Smooth muscle cell of trachea (primary cell): ENCODE measurements around the gene NTPCR. TPM values are rescaled to one million over a fixed set of nuclear protein-coding genes. Genes with fewer than 3 reads are reported as not detected.

Experiments
- total RNA-seq: library from RNA; depleted of rRNA; stranded (reverse); fragments of >200 nt; gene quantifications from 2 replicates; pipeline ENCODE4 v1.2.1, GENCODE V29; 2014

The NTPCR gene, protein sequence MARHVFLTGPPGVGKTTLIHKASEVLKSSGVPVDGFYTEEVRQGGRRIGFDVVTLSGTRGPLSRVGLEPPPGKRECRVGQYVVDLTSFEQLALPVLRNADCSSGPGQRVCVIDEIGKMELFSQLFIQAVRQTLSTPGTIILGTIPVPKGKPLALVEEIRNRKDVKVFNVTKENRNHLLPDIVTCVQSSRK
- total RNA-seq = 23.4 and 29.1 TPM in 2 replicates

GRCh38 chr1:232950197-232951176, at the start of gene NTPCR:
TSS of gene NTPCR (plus strand) at chr1:232950611. CDS start at chr1:232950711, 100 bp downstream.

Other genes with a start within 250 kb of the NTPCR start
- 1.5 and 1.7 TPM in 2 replicates for gene MAP10, start 145.2 kb upstream of the NTPCR start, total RNA-seq